Panc1 (cell line): ENCODE results near the gene SENP6. TPM values are rescaled to one million over a fixed set of nuclear protein-coding genes. Genes with fewer than 3 reads are reported as not detected.
"Not testable (repeated sequence)": the region's sequence is repeated elsewhere in the genome, so short reads cannot be mapped to it uniquely, and the experiment has no call there.

Experiments used
- ATAC-seq: fragments of 200-7000 bp; cut with Tn5 transposase; 2 replicates; pipeline ENCODE4 v1.9.1; 2020; ENCODE audit warnings: mild to moderate bottlenecking, moderate library complexity
- BruUV-seq: library from RNA; stranded (reverse); fragments of 400-500 nt; replicated peaks from 2 replicates; lab custom pipeline; 2021; lab: Mats Ljungman, UMichigan
- CTCF ChIA-PET: fragments of 300-600 bp; sonication (Branson Sonifier 250); formaldehyde crosslinking; loops from one replicate; lab custom pipeline; 2022; ENCODE audit warnings: antibody characterized with exemption; lab: Charles Lee
- POLR2A ChIA-PET: fragments of 300-600 bp; sonication (Branson Sonifier 250); formaldehyde crosslinking; loops from one replicate; lab custom pipeline; 2022; ENCODE audit warnings: antibody characterized with exemption; lab: Charles Lee
- DNase-seq: peaks from one replicate; pipeline ENCODE4 v3.0.0-alpha.2; 2010; ENCODE audit warnings: low read depth, low spot score
- H3K27ac ChIP-seq: 2 replicates; pipeline ENCODE4 v1.5.1; 2011; ENCODE audit warnings: mild to moderate bottlenecking, low read length, inconsistent platforms
- H3K27me3 ChIP-seq: fragments of 200-500 bp; sonication (Bioruptor generic); 2 replicates; pipeline ENCODE4 v1.6.0; 2014; ENCODE audit warnings: low read length, inconsistent platforms; ENCODE audit not compliant: control insufficient read depth, insufficient read depth
- H3K36me3 ChIP-seq: fragments of 200-500 bp; sonication (Bioruptor generic); 2 replicates; pipeline ENCODE4 v1.5.1; 2014; ENCODE audit warnings: inconsistent platforms, mild to moderate bottlenecking, low read length, moderate library complexity; ENCODE audit not compliant: control insufficient read depth, insufficient read depth
- H3K4me1 ChIP-seq: 2 replicates; pipeline ENCODE4 v1.5.1; 2011; ENCODE audit warnings: inconsistent platforms, mild to moderate bottlenecking, low read length, moderate library complexity; ENCODE audit not compliant: control insufficient read depth, insufficient read depth
- H3K4me3 ChIP-seq, 2 experiments: 2 replicates each; pipeline ENCODE4 v1.5.1; 2011 to 2012; ENCODE audit warnings: low read depth in 2 of 2, low read length in 2 of 2, mild to moderate bottlenecking in 2 of 2, inconsistent platforms in 1 of 2, moderate library complexity in 1 of 2
- H3K9me3 ChIP-seq: fragments of 200-500 bp; sonication (Bioruptor generic); 2 replicates; pipeline ENCODE4 v1.5.1; 2014; ENCODE audit warnings: low read depth, mild to moderate bottlenecking, inconsistent platforms, low read length, moderate library complexity; ENCODE audit not compliant: control insufficient read depth, insufficient read depth
- POLR2AphosphoS5 ChIP-seq: IDR thresholded peaks from 2 replicates; pipeline ENCODE4 v1.6.1; 2012; ENCODE audit warnings: mild to moderate bottlenecking, low read depth, low read length, moderate library complexity
- SIN3A ChIP-seq: IDR thresholded peaks from 2 replicates; pipeline ENCODE4 v1.6.1; 2012; ENCODE audit warnings: low read depth, mild to moderate bottlenecking, low read length, moderate library complexity, borderline replicate concordance; ENCODE audit not compliant: insufficient read depth
- TCF7L2 ChIP-seq: IDR thresholded peaks from 2 replicates; pipeline ENCODE4 v1.6.1; 2011; ENCODE audit warnings: mild to moderate bottlenecking, low read depth, low read length, inconsistent platforms
- in situ Hi-C: cut with HindIII; loops from 2 replicates; pipeline ENCODE4 v1.10.0; 2016; ENCODE audit warnings: low sequenced_read_pairs, low pct_unique_long_range_greater_than_20kb
- intact Hi-C: fragments of 100-400 bp; cut with micrococcal nuclease; formaldehyde crosslinking; loops from one replicate; pipeline ENCODE4 v1.10.0; 2022; ENCODE audit not compliant: unreplicated experiment
- total RNA-seq: library from RNA; stranded (reverse); gene quantifications from one replicate; pipeline ENCODE4 v1.2.1, GENCODE V29; 2021; ENCODE audit not compliant: unreplicated experiment
- TF ChIP-seq, protein P1 (sequence below): fragments of 450-650 bp; IDR thresholded peaks from 2 replicates; pipeline ENCODE4 v1.5.1; 2017; ENCODE audit warnings: mild to moderate bottlenecking
- TF ChIP-seq, protein P2 (sequence below), 2 experiments: IDR thresholded peaks; 2 replicates each; pipeline ENCODE4 v1.6.1; 2011 to 2012; ENCODE audit warnings: low read depth in 2 of 2, control low read depth in 1 of 2, low read length in 1 of 2, mild to moderate bottlenecking in 1 of 2, moderate library complexity in 1 of 2; ENCODE audit not compliant: insufficient read depth in 1 of 2

SENP6 gene
- total RNA-seq, 1 experiment from 2014 or later, result 58.7 TPM

DNA sequence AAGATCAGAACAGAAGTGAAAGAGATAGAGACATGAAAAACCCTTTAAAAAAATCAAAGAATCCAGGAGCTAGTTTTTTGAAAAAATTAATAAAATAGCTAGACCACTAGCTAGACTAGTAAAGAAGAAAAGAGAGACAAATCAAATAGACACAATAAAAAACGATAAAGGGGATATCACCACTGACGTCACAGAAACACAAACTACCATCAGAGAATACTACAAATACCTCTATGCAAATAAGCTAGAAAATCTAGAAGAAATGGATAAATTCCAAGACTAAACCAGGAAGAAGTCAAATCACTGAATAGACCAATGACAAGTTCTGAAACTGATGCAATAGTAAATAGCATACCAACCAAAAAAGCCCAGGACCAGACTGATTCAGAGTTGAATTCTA lies 29.6 kb upstream of the SENP6 start:
- intact Hi-C loops, result no loop called here
- DNase-seq (no peak), ATAC-seq (no peak)
- Histone ChIP-seq H3K27me3 (no peaks in the 10 kb centered on the region), H3K36me3 (no peaks in the 10 kb centered on the region), H3K27ac (no peak overlapping the region), H3K4me3 (no peak overlapping the region), H3K4me1 (no peaks in the 10 kb centered on the region), H3K9me3 (no peaks in the 10 kb centered on the region)
- CTCF ChIA-PET, result interaction anchor here (0.7 to 1.0 kb wide), 2 partner anchors 9 to 70 kb away, joined by 5 to 15 read pairs; no protein-coding TSS in a partner anchor
- no peak for TF ChIP-seq SIN3A
- TF ChIP-seq POLR2AphosphoS5, result no peak
- TF ChIP-seq, protein P1, sequence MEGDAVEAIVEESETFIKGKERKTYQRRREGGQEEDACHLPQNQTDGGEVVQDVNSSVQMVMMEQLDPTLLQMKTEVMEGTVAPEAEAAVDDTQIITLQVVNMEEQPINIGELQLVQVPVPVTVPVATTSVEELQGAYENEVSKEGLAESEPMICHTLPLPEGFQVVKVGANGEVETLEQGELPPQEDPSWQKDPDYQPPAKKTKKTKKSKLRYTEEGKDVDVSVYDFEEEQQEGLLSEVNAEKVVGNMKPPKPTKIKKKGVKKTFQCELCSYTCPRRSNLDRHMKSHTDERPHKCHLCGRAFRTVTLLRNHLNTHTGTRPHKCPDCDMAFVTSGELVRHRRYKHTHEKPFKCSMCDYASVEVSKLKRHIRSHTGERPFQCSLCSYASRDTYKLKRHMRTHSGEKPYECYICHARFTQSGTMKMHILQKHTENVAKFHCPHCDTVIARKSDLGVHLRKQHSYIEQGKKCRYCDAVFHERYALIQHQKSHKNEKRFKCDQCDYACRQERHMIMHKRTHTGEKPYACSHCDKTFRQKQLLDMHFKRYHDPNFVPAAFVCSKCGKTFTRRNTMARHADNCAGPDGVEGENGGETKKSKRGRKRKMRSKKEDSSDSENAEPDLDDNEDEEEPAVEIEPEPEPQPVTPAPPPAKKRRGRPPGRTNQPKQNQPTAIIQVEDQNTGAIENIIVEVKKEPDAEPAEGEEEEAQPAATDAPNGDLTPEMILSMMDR, result no peak
- TF ChIP-seq, protein P2, sequence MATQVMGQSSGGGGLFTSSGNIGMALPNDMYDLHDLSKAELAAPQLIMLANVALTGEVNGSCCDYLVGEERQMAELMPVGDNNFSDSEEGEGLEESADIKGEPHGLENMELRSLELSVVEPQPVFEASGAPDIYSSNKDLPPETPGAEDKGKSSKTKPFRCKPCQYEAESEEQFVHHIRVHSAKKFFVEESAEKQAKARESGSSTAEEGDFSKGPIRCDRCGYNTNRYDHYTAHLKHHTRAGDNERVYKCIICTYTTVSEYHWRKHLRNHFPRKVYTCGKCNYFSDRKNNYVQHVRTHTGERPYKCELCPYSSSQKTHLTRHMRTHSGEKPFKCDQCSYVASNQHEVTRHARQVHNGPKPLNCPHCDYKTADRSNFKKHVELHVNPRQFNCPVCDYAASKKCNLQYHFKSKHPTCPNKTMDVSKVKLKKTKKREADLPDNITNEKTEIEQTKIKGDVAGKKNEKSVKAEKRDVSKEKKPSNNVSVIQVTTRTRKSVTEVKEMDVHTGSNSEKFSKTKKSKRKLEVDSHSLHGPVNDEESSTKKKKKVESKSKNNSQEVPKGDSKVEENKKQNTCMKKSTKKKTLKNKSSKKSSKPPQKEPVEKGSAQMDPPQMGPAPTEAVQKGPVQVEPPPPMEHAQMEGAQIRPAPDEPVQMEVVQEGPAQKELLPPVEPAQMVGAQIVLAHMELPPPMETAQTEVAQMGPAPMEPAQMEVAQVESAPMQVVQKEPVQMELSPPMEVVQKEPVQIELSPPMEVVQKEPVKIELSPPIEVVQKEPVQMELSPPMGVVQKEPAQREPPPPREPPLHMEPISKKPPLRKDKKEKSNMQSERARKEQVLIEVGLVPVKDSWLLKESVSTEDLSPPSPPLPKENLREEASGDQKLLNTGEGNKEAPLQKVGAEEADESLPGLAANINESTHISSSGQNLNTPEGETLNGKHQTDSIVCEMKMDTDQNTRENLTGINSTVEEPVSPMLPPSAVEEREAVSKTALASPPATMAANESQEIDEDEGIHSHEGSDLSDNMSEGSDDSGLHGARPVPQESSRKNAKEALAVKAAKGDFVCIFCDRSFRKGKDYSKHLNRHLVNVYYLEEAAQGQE (IDR thresholded peaks at IDR 0.05; ENCODE audit: insufficient read depth in 1 of 2, low read depth in 2 of 2, low read length in 1 of 2), result no peak
- no peak for TF ChIP-seq TCF7L2
- in situ Hi-C loops, result no loop called here
- no TSS peak for BruUV-seq
- POLR2A ChIA-PET, result interaction anchor here (0.7 kb wide), 1 partner anchor 20 kb away, joined by 14 read pairs; no protein-coding TSS in a partner anchor

DNA sequence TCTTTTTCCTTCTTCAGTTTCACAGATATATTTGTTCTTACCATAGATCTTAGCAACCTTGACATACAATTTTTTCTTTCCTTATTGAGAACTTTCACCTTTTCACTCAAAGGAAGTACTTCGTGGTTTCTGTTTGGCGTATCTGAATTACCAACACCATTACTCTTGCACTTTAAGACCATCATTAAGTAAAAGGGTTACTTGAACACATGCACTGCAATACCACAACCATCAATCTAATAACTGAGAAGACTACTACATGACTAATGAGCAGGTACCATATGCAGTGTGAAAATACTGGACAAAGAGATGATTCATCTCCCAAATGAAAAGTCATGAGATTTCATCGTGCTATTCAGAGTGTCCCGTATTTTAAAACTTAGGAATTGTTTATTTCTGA lies 21.7 kb upstream of the SENP6 start:
- ChIA-PET CTCF (no interaction called here), POLR2A (no interaction called here)
- intact Hi-C loops, result no loop called here
- Histone ChIP-seq H3K4me1 (no peaks in the 10 kb centered on the region), H3K27ac (no peak overlapping the region), H3K4me3 (no peak overlapping the region), H3K36me3 (no peaks in the 10 kb centered on the region), H3K9me3 (no peaks in the 10 kb centered on the region), H3K27me3 (no peaks in the 10 kb centered on the region)
- DNase-seq (no peak), ATAC-seq (no peak)
- BruUV-seq, result no TSS peak
- in situ Hi-C loops, result no loop called here
- TF ChIP-seq SIN3A, result no peak

DNA sequence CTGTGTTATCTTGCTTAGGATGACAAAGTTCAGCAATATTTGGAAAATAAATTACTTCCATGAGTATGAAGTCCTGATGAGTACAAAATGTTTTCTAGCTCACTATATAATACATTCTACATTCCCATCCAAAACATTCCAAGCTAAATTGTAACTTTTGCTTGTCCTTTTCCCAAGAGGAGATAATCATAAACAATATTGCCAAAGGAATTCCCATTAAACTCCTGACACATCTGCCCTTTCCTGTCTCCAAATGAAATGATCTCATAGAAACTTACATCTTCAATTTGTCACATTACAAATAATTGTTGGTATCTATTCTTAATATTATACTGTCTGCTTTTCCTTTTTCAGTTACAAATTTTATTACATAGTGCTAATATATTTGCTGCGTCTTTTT lies 20.4 kb upstream of the SENP6 start:
- Histone ChIP-seq H3K36me3 (no peaks in the 10 kb centered on the region), H3K4me1 (no peaks in the 10 kb centered on the region), H3K4me3 (no peak overlapping the region), H3K9me3 (no peaks in the 10 kb centered on the region), H3K27ac (no peak overlapping the region), H3K27me3 (no peaks in the 10 kb centered on the region)
- TF ChIP-seq, protein P2 (IDR thresholded peaks at IDR 0.05; ENCODE audit: insufficient read depth in 1 of 2, low read depth in 2 of 2, low read length in 1 of 2), result no peak
- TF ChIP-seq TCF7L2 (no peak), POLR2AphosphoS5 (no peak), SIN3A (no peak)
- TF ChIP-seq, protein P1, result no peak
- POLR2A ChIA-PET, result interaction anchor here (0.7 kb wide), 1 partner anchor 17 kb away, joined by 12 read pairs; no protein-coding TSS in a partner anchor
- in situ Hi-C loops (no loop called here), intact Hi-C loops (no loop called here)
- BruUV-seq, result no TSS peak
- no peak for ATAC-seq
- CTCF ChIA-PET, result no interaction called here
- no peak for DNase-seq

DNA sequence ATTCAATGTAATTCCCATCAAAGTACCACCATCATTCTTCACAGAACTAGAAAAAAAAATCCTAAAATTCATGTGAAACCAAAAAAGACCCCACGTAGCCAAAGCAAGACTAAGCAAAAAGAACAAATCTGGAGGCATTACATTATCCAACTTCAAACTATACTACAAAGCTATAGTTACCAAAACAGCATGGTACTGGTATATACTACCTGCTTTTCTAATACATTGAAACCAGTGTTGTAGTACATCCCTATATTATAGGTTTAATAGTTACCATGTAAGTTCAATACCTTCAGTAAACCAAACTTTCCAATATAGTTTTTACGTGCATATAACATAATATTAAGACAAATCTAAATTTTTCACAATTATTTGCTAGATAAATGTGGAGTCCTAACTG lies 17.1 kb upstream of the SENP6 start:
- H3K27ac ChIP-seq, H3K4me1 ChIP-seq, ATAC-seq, intact Hi-C loops, H3K4me3 ChIP-seq, H3K27me3 ChIP-seq, CTCF ChIA-PET, BruUV-seq, POLR2A ChIA-PET, in situ Hi-C loops, H3K36me3 ChIP-seq, DNase-seq, H3K9me3 ChIP-seq: not testable (repeated sequence)
